GM10266 (cell line): ENCODE results near the gene C1QTNF6.

Experiments used
- DNase-seq: peaks from one replicate; pipeline ENCODE4 v3.0.0; 2012; ENCODE audit errors: extremely low spot score
- CTCF ChIP-seq: IDR thresholded peaks from 2 replicates; pipeline ENCODE4 v1.5.1; 2012; ENCODE audit warnings: mild to moderate bottlenecking, low read depth; ENCODE audit not compliant: control insufficient read depth, insufficient read depth; ENCODE audit errors: missing control alignments

Gene C1QTNF6

DNA sequence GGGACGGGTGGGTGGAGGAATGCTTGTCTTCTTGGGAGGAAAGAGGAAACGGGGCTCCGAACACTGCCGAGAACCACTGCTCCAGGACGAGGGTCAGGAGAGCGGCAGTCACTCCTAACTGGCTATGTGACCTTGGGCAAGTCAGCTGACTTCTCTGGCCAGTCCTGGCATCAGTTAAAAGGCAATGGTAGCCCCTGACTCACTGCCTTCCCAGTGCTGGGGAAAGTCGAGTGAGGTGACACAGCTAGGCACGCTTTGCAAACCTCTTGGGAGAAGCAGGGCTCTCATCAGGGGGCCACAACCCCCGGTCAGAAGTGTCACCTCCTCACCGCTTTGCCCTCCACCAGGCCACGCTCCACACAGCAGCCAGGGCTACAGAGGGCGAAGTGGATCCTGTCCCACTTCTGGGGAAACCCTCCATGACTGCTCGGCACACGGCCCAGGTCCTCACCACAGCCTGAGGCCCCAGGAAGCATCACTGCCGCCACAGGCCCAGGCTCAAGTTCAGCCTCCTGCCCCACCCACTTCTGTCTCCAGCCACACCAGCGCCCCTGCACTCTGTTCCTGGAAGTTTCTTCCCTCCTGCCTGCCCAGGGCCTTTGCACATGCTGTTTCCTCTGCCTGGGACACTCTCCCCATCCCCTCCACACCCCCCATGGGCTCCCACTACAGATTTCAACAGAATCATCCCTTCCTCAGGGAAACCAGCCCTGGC lies 54.6 kb downstream of the C1QTNF6 start:
- TF ChIP-seq CTCF = no peak
- DNase-seq = no peak

GRCh38 chr22:37132773-37133172 lies 55.3 kb downstream of the C1QTNF6 start:
- TF ChIP-seq CTCF = no peak
- DNase-seq = no peak
